HG02678 (cell line): ENCODE measurements around the gene YBX2.

Source experiments
- ATAC-seq: cut with Tn5 transposase; IDR thresholded peaks from one replicate; pipeline ENCODE4 v1.9.1; 2021; ENCODE audit warnings: mild to moderate bottlenecking, moderate library complexity; ENCODE audit not compliant: unreplicated experiment

The YBX2 gene

DNA sequence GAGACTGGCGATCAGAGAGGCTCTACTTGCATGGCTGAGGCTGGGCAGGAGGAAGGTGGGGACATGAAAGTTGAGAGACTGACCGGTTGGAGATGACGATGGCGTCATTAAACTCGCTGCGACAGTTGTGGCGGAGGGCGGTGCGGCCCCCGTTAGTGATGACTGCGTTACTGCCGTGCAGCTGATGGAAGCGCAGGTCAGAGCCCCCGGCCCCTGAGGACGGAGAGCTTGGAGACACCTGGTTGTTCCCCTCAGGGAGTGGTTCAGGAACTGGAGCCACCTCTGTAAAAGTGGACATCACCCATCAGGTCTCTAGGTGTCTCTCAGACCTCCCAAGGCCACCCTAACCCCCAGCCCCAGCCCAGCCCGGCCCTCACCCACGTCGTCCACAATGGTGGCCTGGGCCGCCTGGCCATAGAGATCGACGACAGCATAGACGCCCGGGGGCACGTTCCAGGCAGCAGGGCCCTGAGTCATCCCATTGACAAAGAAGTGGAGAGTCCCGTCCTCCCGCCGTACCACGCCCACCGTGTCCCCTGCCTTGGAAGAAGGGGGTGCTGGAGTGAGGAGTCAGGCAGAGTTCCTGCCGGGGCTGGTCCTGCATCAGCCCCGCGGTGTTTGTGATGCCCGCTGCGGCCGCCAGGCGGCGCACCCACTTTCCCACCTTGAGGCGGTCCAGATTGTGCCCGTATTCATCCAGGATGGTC, 29.4 kb upstream of the YBX2 start:
- no peak for ATAC-seq

- no peak for ATAC-seq
Observed at GRCh38 chr17:7322520-7323194, 28.2 kb upstream of the YBX2 start.

- ATAC-seq = no peak
Observed at GRCh38 chr17:7321466-7321865, 27.0 kb upstream of the YBX2 start.

DNA sequence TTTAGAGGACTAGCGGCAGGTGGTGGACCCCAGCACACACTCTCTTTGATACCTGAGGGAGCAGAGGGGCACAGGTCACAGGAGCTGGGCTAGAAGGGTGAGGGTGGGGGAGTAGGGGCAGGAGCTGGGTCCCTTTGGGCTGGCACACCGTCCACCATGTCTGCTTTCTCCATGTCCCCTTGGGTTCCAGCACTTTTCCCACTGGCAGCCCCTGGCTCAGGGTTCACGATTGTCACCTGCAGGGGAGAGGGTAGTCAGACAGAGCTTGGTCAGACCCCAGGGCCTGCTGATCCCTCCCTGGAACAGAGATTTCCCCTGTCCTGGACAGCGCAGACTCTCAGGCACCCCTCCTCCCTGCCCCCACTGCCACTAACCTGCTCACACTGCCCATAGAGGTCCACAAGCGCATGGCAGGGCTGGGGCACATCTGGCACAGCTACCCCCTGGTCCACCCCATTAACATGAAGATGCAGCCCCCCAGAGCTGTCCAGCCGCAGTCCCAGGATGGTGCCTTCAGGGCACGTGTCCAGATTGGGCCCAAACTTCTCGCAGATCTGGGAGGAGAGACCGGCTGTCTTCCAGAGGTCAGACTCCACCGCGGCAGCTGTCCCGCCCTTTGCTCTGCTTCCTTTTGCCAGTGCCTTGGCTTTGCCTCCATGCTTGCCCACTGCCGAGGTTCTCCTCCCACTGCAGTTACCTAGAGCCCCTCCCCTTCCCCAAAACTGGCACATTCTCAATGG, 23.9 kb upstream of the YBX2 start:
- no peak for ATAC-seq

- no peak for ATAC-seq
Observed at GRCh38 chr17:7317161-7317803, 22.8 kb upstream of the YBX2 start.

GRCh38 chr17:7315570-7316235, 21.3 kb upstream of the YBX2 start:
- ATAC-seq = no peak

- ATAC-seq = peak; percentile 87
Observed at GRCh38 chr17:7314719-7315569, 20.5 kb upstream of the YBX2 start, which contains the start of gene GPS2. Gene GPS2 (minus strand): TSS chr17:7315360. CDS start chr17:7315052, 308 bp downstream.

DNA sequence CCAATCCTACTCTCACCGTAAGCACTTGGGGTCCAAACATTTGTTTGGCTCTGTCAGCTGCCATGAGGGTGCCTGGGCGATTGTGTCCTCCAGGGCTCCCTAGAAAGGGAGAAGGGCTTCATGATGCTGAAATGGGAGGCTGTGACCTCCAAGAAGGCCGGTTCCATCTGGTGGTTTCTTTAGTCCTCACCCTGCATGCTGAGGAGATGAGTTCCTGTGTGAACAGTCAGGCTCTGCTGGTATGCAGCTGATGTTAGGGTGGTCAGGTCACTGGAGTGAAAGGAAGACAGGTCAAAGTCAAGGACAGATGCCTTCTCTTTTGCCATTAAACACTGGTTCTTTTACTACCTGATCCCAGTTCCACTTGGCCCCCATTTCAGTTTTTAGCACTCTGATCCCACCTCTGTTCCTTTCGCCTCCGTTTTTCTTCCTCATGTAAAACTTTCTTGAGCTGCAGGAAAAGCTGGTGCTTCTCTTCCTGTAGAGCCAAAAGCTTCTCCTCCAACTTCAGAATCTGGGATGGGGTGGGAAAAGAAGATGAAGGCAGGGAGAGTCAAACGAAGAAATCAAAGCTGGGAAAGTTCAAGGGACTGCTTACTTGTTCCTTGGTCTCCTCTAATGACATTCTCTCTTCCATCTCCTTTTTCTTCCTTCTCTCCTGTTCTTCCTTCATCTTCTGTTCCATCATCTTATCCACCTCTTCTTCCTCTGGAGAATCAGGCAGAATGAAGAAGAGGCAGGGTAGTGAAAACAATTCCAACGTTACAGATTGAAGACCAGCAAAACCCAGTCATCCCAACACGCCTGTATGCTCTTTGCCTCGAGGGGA, 19.7 kb upstream of the YBX2 start:
- ATAC-seq = no peak

- no peak for ATAC-seq
Observed at GRCh38 chr17:7313088-7313889, 18.9 kb upstream of the YBX2 start.

DNA sequence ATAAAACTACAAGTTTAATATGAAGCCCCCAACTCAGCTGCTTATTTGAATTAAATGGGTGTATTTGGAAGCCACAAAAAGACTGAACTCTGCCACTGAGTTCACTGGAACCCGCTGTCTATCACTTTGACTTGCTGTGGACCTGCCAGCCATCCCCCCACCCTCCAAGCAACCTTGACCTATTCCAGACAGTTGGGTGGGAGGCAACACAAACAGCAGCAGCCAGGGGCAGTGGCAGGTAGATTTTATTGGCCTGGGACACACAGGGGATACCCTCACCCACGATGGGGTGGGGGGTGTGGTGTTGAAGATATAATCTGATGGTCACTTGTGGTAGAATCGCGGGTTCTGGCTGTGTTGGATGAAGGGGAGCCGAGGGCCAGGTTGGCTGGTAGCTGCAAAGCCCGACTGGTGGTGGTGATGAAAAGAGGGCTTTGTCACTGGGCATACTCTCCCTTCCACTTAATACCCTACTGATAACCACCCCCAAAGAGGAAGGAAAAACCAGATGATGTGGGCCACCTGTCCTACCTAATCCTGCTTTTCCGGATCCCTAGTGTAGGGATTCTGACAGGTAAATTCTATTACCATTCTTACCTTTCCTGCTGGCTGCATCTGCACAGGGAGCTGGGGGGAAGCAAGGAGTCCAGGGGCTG, 18.1 kb upstream of the YBX2 start:
- ATAC-seq = no peak

- no peak for ATAC-seq
Observed at GRCh38 chr17:7311110-7311705, 16.8 kb upstream of the YBX2 start.

DNA sequence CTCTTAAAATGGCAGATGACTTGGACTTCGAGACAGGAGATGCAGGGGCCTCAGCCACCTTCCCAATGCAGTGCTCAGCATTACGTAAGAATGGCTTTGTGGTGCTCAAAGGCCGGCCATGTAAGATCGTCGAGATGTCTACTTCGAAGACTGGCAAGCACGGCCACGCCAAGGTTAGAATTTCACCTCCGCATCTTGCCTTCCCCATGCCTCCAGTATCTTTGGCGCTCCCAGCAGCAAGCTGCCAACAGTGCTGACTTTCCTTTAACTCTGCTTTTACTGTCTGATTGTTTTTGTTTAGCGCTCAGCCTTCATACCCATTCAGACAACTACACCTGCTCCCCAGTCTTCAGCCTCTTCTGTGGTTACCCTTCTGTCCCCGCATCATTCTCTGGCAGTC, 15.2 kb upstream of the YBX2 start:
- no peak for ATAC-seq

DNA sequence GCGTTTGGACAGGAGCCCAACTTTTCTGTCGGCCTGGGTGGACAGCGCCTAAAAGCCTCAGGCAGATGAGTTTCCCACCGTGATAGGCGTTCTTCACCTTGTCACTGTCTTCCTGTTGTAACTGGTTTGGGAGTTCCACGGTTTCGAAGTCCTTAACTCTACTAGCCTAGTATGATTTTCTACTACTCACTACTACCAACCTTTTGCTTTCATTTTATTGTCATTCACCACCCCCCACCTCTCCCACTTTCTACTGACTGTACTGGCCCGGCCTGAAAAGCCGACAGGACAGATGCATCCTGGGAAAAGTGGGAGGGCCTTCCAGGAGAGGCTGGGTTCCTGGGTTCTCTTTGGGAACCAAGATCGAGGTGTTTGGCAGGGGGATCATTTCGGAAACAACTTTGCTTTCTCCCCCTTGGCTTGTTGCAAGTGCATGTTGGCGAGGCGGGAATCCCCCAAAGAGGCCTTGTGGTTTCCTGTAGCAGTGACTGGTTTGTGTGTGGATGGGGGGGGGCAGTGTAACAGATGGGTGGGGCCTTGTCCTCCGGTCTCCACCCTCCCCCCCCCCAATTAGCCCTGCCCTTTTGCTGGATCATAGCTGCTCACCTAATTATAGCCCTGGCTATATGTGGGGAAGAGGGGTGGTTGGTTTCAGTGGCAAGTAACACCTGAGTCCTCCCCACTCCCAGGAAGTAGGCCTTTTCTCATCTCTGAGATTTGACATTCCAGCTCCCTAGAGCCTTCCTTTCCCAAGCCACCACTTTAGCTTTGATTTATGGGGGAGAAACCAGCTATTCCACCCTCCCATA, 14.4 kb upstream of the YBX2 start:
- no peak for ATAC-seq

DNA sequence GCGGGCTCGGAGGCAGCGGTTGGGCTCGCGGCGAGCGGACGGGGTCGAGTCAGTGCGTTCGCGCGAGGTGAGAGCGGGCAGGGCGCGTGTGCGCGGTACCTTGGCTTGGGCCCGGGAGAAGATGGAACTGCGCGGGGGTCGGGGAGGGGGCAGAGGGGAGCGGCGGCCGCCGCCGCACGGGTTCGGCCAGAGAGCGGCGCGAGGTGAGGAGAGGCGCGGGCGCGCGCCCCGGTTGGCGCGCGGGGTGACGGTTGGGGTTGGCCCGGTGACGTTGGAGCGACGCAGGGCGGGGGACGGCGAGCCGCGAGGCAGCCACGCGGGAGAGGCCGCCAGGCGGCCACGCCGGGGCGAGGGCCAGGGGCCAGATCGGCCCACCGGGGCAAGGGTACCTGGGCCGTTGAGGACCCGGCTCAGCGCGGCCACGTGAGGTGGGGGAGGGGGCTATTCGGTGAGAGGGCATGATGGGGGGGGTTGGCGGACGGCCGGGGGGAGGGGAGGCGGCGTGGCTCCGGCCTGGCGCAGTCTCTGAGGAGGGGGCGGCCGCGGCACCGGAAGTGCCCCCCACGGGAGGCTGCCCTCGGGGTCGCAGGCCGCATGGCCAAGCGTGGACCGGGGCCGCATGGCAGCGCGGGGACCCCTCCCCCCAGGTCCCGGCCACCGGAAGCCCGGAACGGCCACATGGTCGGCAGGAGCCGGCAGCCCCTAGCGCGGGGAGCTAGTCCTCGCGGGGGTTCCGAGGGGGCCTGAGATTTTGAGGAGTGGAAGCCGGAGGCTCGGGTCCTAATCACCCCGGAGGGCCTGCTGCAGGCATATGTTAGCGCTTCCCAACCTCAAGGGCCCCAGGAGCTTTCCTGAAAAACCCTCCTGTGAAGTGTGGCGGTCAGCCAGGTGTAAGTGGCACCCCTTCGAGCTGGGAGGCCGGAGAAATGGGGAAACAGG, 13.5 kb upstream of the YBX2 start:
- ATAC-seq = peak; percentile 1

DNA sequence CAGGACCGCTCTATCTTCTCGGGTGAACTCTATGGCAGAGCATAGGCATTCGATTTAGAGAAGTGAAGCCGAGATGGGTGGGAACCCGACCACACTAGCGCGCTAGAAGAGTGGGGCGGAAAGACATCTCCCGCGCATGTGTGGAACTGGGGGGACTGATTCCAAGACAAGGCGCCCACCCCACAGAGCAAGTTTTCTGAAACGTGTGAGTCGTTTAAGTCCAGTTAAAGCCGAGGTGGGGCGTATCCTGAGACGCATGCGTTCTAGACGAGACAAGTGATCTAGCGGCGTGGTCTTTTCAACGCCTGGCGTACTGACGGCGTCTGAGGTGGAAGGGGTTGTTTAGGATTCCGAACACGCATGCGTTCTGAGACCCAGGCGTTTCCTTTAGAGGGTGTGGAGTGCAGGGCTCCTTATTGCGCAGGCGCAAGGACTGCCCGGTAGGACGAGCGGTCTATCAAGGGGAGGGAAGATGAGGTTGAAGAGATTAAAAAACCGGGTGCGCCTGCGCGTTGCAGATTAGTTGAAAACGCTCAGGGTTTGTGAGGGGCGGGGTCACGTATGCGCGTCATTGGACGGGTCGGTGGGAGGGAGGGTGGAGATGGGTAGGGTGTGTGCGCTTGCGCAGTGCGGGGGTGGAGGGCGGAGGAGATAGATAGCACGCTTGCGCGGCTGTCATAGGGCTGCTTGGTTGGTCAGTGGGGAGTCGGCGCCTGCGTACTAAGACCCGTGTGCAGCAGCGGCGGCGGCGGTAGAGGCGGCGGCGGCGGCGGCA, 12.7 kb upstream of the YBX2 start, which contains the start of gene EIF5A:
TSS of gene EIF5A (plus strand) at position 718 of the 775 bp plus-strand sequence. CDS start 2,008 bp downstream, outside the sequence.
- peak; percentile 70 for ATAC-seq
